ENCODE results near the gene SRSF3. TPM values are rescaled to one million over a fixed set of nuclear protein-coding genes. Genes with fewer than 3 reads are reported as not detected.

Gene SRSF3
- total and polyA plus RNA-seq, 9 of the 15 experiments (the other 6 are each of a cell fraction or from before 2014, with no cell fraction given) = 337 to 1,200 (median 518) TPM

- ChIA-PET POLR2A (interaction anchor here (0.6 to 8.7 kb wide), 33 partner anchors 9 to 254 kb away, joined by 3 to 239 read pairs (median 4); partner anchors contain the start of genes CDKN1A and SRSF3), CTCF (ENCODE audit: low intra/inter-chr PET ratio) (interaction anchor here (0.6 kb wide), 1 partner anchor 409 kb away, joined by 3 read pairs; no protein-coding TSS in a partner anchor)
- H3K79me2 ChIP-seq (ENCODE audit: control insufficient read depth, insufficient read depth, low read length) = peaks cover 21% of the 10 kb centered on the region
- H3K36me3 ChIP-seq (ENCODE audit: control insufficient read depth, insufficient read depth, low read length) = peaks cover 81% of the 10 kb centered on the region
- H3K9me1 ChIP-seq (ENCODE audit: control insufficient read depth, insufficient read depth, low read length) = no peaks in the 10 kb centered on the region
- no peak overlapping the region for H3K27ac ChIP-seq (ENCODE audit: extremely low read depth, low read depth, low read length)
- H3K9ac ChIP-seq (ENCODE audit: insufficient read depth in 1 of 2, low read depth in 2 of 2, low read length in 2 of 2) = no peak overlapping the region
- no TSS peak for BruUV-seq (replicated peaks)
- no peaks in the 10 kb centered on the region for H3K9me3 ChIP-seq (replicated peaks; ENCODE audit: control insufficient read depth, insufficient read depth, low read depth, low read length)
- ATAC-seq = peak; percentile 12
- peaks cover 37% of the 10 kb centered on the region for H4K20me1 ChIP-seq (replicated peaks; ENCODE audit: control insufficient read depth, insufficient read depth, low read length)
- in situ Hi-C loops (cut with MboI) = no loop called here
- intact Hi-C loops (cut with micrococcal nuclease) = no loop called here
- no peak overlapping the region for H2AFZ ChIP-seq (ENCODE audit: low read depth, low read length)
- 57% methylated on average over 5 of the region's 5 CpGs for WGBS (ENCODE audit: insufficient coverage, low coverage, missing lambda C conversion rate)
- TF ChIP-seq ZNF408 (CRISPR knock-in tag; IDR thresholded peaks at IDR 0.05; ENCODE audit: low read depth) (no peak), ESRRA (IDR thresholded peaks at IDR 0.05; ENCODE audit: borderline replicate concordance, low read depth) (peak; percentile 58; the same call in 1 of the 2 replicates), POLR2A (conservative IDR thresholded peaks at IDR 0.05) (peak; percentile 33), POLR2B (IDR thresholded peaks at IDR 0.05; ENCODE audit: low read depth, partially characterized antibody) (peak; percentile 12), PURB (CRISPR knock-in tag; IDR thresholded peaks at IDR 0.05; ENCODE audit: low read depth) (no peak), KDM5B (IDR thresholded peaks at IDR 0.05; ENCODE audit: insufficient replicate concordance, low read depth, low read length) (no peak), RBBP5 (IDR thresholded peaks at IDR 0.05; ENCODE audit: borderline replicate concordance, insufficient read depth, low read length, poor library complexity, severe bottlenecking) (no peak), HBP1 (CRISPR knock-in tag; IDR thresholded peaks at IDR 0.05) (0 out of 2 replicates have a peak, but pooled peaks have one; percentile 23), PML (IDR thresholded peaks at IDR 0.05; ENCODE audit: low read length) (peak; percentile 14; the same call in 1 of the 2 replicates), BCLAF1 (IDR thresholded peaks at IDR 0.05; ENCODE audit: borderline replicate concordance in 1 of 2, control insufficient read depth in 1 of 2, low read depth in 2 of 2, low read length in 1 of 2) (0 out of 4 replicates have a peak, but pooled peaks of 1 of the 2 experiments have one; percentile 51), CREB3 (tag; conservative IDR thresholded peaks at IDR 0.05; ENCODE audit: low read depth) (no peak)
- TF ChIP-seq, protein P1, sequence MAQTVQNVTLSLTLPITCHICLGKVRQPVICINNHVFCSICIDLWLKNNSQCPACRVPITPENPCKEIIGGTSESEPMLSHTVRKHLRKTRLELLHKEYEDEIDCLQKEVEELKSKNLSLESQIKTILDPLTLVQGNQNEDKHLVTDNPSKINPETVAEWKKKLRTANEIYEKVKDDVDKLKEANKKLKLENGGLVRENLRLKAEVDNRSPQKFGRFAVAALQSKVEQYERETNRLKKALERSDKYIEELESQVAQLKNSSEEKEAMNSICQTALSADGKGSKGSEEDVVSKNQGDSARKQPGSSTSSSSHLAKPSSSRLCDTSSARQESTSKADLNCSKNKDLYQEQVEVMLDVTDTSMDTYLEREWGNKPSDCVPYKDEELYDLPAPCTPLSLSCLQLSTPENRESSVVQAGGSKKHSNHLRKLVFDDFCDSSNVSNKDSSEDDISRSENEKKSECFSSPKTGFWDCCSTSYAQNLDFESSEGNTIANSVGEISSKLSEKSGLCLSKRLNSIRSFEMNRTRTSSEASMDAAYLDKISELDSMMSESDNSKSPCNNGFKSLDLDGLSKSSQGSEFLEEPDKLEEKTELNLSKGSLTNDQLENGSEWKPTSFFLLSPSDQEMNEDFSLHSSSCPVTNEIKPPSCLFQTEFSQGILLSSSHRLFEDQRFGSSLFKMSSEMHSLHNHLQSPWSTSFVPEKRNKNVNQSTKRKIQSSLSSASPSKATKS (CRISPR knock-in tag; IDR thresholded peaks at IDR 0.05) = 0 out of 2 replicates have a peak, but pooled peaks have one; percentile 55
- FAIRE-seq = no peak
- DNase-seq (ENCODE audit: extremely low read depth in 1 of 4, low spot score in 3 of 4) = no peak
- H3K4me1 ChIP-seq (replicated peaks in 1 of 2; ENCODE audit: control insufficient read depth in 2 of 2, insufficient read depth in 2 of 2, low read length in 2 of 2) = no peaks in the 10 kb centered on the region; a peak in 1 of 5 replicates
- no peaks in the 10 kb centered on the region for H3K27me3 ChIP-seq (ENCODE audit: control insufficient read depth in 2 of 2, insufficient read depth in 2 of 2, low read length in 2 of 2)
- no peak overlapping the region for H3K4me3 ChIP-seq
- H3K4me2 ChIP-seq (ENCODE audit: insufficient read depth, low read length) = no peak overlapping the region
These were observed 14.8 kb downstream of the SRSF3 start for GRCh38 chr6:36608788-36609563.
